Measurements from ENCODE around the gene PERP.
A peak's percentile ranks its signal among the peaks of the same experiment; 100 is the strongest.

PERP gene

GRCh38 chr6:138113588-138114210 is 6.5 kb upstream of the PERP start:
- TF ChIP-seq, protein P1, sequence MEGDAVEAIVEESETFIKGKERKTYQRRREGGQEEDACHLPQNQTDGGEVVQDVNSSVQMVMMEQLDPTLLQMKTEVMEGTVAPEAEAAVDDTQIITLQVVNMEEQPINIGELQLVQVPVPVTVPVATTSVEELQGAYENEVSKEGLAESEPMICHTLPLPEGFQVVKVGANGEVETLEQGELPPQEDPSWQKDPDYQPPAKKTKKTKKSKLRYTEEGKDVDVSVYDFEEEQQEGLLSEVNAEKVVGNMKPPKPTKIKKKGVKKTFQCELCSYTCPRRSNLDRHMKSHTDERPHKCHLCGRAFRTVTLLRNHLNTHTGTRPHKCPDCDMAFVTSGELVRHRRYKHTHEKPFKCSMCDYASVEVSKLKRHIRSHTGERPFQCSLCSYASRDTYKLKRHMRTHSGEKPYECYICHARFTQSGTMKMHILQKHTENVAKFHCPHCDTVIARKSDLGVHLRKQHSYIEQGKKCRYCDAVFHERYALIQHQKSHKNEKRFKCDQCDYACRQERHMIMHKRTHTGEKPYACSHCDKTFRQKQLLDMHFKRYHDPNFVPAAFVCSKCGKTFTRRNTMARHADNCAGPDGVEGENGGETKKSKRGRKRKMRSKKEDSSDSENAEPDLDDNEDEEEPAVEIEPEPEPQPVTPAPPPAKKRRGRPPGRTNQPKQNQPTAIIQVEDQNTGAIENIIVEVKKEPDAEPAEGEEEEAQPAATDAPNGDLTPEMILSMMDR (conservative IDR thresholded peaks at IDR 0.05), result no peak
- no peak for TF ChIP-seq ZFX (IDR thresholded peaks at IDR 0.05)
- no peak overlapping the region for H3K27ac ChIP-seq

DNA sequence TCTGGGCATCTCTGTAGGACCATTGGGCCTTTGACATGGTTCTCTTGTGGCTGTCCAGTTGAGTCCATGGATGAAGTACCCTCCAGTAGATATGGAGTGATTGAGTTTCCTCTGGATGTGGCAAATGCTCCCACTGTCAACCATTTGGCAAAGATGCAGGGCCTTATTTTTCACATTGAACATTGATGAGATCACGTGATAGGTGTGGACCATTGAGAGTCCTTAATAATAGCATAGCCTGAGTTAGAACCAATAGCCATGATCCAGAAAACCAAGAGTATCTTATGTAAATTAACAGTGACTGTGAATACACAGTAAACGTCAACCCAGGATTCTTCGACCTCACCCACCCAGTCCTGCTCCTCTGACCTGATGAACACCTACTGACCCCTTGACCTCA is 3.0 kb upstream of the PERP start:
- no peak for TF ChIP-seq ZFX (IDR thresholded peaks at IDR 0.05)
- TF ChIP-seq, protein P1 (conservative IDR thresholded peaks at IDR 0.05), result no peak
- H3K27ac ChIP-seq, result no peak overlapping the region

GRCh38 chr6:138109042-138109997 is 2.1 kb upstream of the PERP start:
- TF ChIP-seq ZFX (IDR thresholded peaks at IDR 0.05), result no peak
- TF ChIP-seq, protein P1 (conservative IDR thresholded peaks at IDR 0.05), result peak; percentile 95
- no peak overlapping the region for H3K27ac ChIP-seq

- no peak for TF ChIP-seq ZFX (IDR thresholded peaks at IDR 0.05)
- TF ChIP-seq, protein P1 (conservative IDR thresholded peaks at IDR 0.05), result no peak
- H3K27ac ChIP-seq, result peak overlapping the region; percentile 90
Measured at GRCh38 chr6:138107752-138108592, 753 bp upstream of the PERP start.

- peak overlapping the region; percentile 90 for H3K27ac ChIP-seq
- TF ChIP-seq, protein P1 (conservative IDR thresholded peaks at IDR 0.05), result no peak
- TF ChIP-seq ZFX (IDR thresholded peaks at IDR 0.05), result no peak
Measured at GRCh38 chr6:138106665-138107077, 548 bp downstream of the PERP start.

GRCh38 chr6:138105880-138106664 is 1.1 kb downstream of the PERP start:
- TF ChIP-seq, protein P1 (conservative IDR thresholded peaks at IDR 0.05), result no peak
- TF ChIP-seq ZFX (IDR thresholded peaks at IDR 0.05), result no peak
- H3K27ac ChIP-seq, result peak overlapping the region; percentile 29; the same call in 1 of the 2 replicates

All from C4-2B (cell line).